GM19455 (cell line): Measurements from ENCODE around the gene THUMPD1.
A peak's percentile ranks its signal among the peaks of the same experiment; 100 is the strongest.
"Not testable (repeated sequence)": the region's sequence is repeated elsewhere in the genome, so short reads cannot be mapped to it uniquely, and the experiment has no call there.

Source experiments
- ATAC-seq: cut with Tn5 transposase; IDR thresholded peaks from one replicate; pipeline ENCODE4 v1.9.1; 2021; ENCODE audit not compliant: unreplicated experiment

Gene THUMPD1

DNA sequence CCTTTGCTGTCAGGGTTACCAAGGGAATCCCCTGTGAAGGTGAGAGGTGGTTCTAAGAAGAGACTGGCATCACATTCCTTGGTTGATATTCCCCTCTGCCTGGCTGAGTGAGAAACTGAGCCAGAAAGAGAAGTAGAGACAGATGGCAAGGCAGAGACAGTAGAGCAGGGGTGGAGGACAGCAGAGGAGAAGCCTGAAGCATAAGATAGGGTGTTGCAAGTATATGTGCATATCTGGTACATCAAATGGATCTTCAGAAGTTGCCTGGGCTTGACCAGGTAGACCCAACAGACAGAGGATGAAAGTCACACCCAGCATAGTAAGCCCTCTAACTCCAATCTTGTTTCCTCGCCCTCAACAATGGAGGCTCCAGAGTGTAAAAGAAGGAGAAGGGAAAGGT is 7.9 kb upstream of the THUMPD1 start:
- no peak for ATAC-seq

DNA sequence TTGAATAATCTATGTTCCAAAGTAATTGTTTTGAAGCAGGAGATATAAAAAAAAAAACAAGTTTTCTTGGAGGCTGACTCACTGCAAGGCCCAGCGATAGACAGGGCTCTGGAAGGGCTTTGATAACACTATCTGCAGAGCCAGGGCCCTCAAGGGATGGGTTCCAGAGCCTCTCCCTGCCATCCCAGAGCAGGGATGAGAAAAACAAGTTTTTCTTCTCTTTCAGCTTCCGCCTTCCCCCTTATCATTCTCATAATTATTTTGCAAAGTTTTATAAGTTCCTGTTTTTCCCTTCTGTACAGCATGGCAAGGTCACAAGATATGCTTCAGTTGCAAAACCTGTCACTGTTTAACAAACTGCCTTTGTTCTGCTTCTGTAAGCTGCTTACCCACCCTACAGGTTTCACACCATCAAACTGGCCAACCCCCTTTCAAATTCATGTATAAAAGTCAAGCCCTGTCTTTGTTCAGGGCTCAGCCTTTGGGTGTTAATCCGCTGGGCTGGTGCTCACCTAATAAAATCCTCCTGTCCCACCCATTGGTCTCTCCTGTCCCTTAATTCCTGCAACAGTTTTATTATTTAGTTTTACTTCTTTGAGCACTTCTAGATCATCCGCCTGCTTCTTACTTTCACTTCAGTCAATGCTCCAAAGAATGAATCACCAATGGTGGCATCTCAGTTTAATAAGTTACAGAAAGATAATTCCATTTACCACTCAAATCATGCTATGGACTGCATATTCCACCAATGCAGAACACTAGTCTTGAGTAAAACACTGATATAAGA is 5.6 kb upstream of the THUMPD1 start:
- ATAC-seq, result no peak

DNA sequence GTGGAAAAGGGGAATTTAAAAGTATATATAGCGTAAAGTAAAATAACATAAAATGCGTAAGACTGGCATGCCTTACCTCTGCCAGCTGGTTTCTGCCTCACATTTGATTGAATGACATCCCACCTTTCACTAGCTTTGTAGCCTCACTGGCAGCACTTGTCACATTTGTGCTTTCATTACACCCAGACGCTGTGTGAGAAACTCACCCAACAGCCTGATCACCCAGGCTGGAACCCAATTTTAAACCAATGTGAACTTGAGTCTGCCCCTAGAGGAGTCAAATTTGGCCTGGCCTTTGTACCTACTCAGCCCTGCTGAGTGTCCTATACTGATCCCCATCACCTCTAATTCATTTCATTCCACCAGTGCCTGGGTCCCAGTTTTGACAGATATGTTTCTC is 4.8 kb upstream of the THUMPD1 start:
- ATAC-seq, result no peak

DNA sequence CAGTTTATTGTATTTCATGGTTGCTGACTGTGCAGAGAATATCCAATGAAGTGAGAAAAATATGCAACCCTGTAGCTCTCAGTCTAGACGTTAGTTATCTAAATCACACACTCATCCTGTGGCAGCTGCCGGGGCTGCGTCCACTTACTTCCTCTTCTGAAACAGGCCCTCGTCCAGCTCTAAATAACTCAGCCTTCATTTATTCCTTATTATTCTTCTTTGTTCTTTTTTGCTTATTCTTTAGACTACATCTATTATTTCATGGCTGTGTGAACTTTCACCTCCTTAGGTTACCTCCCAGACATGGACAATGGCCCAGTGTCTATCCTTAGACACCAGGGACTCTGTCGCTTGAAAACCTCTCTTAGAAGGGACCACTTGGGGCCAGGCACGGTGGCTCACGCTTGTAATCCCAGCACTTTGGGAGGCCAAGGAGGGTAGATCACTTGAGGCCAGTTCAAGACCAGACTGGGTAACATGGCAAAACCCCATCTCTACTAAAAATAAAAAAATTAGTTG is 3.4 kb upstream of the THUMPD1 start:
- no peak for ATAC-seq

DNA sequence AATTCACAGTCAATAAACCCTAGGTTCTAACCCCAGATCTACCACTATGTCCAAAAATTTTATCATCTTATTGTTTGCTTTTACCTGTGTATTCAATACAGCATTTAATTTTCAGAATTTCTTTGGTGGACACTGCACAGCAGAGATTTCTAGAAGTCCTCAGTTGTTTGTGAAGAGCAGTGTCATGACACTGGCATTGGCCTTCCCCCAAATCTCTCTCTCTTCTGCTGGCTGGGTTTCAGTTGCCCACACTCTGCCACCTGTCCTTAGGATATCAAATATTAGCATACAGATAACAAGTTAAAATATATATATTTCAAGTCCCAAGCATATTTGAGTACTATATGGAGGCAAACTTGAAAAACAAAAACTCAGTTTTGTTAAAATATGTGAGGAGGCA is 2.0 kb upstream of the THUMPD1 start:
- no peak for ATAC-seq

DNA sequence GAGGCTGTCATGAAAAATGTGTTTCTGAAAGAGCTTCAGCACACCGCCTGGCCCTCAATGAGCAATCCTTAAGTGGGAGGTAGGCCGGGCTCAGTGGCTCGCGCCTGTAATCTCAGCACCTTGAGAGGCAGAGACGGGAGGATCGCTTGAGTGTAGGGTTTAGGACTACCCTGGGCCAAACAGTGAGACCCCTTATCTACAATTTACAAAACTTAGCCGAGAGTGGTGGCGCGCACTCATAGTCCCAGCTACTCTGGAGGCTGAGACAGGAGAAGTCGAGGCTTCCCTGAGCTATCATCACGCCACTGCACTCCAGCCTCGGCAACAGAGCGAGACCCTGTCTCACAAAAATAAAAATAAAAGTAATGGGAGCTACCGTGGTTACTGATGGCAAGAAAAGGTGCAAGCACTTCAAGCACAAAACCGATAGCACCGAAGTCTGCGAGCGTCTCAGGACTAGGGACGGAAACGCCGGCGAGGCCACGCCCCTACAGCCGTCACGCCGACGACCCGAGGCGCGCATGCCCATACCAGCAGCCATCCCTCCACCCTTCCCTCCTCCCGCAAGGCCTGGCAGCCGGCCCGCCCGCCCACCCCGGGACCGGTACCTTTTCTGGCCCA is 607 bp downstream of the THUMPD1 start:
- ATAC-seq, result peak; percentile 87

DNA sequence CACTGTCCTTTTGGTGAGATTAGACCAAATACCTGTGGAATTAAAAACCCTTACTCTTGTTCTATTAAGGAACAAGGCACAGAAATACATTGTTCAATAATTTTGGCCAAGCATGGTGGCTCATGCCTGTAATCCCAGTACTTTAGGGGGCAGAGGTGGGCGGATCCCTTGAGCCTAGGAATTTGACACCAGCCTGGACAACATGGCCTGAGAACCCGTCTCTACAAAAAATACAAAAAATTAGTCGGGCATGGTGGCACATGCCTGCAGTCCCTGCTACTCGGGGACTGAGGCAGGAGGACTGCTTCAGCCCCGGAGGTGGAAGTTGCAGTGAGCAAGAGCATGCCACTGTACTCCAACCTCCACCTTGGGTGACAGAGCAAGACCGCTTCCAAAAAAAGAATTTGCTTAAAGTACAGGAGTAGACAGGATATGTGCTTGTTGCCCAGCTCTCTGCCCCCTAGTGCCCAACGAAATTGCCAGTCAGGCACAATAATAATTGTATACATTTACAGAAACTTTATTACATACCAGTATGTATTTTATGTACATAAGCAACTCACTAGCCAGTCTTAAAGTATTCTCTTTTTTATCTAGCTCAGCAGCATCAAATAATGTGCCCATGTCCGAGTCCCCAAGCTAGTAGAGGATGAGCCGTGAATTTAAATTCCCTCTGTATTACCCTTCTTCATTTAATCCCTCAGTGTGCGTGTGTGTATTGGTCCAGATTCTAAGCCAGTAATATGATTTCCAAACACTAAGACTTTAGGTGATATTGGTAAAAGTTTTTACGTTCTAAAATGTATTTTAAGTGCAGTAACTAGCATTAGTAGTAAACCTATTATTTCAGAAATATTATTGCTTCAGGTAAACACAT is 1.4 kb downstream of the THUMPD1 start:
- ATAC-seq, result no peak

DNA sequence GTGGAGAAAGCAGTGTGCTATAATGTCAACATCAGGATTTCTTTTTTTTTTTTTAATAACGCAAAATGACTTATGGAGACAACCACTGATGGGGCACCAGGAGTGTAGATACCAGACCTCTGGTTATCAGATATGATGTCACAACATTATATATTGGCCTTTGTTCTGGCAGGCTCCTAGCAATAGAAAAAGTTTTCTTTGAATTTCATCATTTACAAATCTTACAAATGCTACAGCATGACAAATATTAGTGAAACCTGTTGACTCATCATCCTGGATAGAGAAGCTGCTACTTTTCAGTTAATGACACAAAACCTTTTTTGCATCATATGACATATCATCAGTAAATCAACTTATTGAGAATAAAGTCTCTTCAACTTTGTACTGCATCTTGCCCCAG is 6.1 kb downstream of the THUMPD1 start:
- ATAC-seq, result no peak

DNA sequence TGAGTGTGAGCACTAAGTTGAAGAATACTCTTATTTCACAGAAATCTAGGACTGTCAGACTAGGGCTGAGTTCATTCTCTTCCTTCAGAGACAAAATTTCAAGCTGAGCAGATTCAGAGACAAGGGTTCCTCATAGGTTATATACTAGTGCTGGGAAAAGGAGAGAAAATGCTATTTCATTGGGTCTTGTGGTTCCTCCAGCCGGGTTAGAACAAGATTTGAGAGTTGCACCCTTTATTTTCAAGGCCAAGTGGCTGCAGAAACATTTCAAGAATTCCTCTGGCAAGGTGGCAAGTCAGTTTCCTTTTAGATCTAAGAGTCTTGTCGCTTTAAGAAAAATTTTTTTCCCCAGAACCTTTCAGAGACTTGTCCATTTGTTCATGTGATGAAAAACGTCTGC is 6.8 kb downstream of the THUMPD1 start:
- no peak for ATAC-seq

DNA sequence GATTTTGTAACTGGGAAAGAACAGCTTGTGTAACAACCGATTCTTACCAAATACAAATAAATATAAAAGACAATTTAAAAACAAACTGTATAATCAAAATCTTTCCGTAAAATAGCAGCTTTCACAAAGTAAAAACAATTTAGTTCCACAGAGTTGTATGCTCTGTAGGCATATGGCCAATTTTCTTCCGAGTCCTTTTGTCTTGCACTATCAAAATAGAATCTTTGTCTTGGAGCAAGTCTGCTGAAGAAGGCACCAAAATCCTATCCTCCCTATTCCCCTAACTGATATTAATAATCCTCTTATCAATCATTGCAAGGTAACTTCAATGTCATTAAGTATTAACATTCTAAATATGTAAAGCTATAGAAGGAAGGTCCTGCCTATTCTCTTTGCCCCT is 7.6 kb downstream of the THUMPD1 start:
- no peak for ATAC-seq

DNA sequence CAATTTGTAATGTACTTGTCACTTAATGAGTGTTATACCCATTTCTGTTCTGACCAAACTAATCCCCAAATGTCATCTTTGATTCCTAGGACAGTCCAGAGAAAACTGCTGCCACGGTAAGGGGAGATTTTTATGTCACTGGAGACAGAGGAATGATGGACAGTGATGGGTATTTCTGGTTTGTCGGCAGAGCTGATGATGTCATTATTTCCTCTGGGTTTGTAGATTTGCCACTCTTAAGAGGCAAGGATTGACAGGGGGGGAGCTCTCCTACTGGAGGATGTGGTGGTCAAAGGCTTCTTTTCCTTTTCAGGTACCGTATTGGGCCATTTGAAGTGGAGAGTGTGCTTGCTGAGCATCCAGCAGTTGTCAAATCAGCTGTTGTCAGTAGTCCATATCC is 12.5 kb downstream of the THUMPD1 start:
- ATAC-seq, result no peak

DNA sequence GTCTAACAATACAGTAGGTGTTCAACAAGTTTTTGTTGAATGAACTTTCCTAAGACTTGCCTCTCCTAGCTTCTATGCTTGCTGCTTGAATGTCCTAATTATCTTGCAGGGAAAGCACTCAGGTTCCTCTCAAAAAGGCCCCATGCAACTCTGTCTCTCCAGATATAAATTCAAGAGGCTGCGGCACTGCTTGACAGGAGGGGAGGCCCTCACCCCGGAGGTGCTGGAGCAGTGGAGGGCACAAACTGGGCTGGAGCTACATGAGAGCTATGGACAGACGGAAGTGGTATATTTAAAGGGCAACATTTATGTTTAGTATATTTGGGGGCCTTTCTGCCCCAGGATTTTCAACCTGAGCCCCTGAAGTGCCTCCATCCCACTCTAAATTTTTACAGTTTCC is 14.4 kb downstream of the THUMPD1 start:
- no peak for ATAC-seq

DNA sequence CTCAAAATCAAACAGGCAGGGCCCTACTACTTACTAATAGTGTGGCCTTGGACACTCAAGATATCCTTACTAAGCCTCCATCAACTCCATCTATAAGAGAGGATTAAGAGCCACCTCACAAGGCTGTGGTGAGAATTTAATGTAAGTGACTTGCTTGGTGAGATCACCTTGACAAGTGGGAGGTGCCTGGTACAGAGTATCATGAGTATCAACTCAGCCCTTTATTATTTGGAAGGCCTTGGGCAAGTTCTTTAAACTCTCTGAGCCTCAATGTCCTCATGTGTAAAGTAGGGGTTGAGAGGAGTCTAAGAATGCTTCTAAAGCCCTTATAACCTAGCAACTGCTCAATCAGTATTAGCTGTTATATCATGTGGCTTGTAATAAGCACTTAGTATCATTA is 15.0 kb downstream of the THUMPD1 start:
- no peak for ATAC-seq

DNA sequence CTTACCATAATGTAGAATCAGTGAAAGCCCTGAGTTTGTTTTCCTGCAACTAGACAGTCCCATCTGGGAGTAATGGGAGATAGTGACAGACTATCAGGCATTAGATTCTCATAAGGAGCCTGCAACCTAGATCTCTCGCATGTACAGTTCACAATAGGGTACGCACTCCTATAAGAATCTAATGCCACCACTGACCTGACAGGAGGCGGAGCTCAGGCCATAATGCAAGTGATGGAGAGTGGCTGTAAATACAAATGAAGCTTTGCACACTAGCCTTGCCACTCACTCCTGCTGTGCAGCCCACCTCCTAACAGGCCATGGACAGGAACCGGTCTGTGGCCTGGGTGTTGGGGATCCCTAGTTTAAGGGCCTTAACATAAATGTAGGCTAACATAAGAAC is 21.4 kb downstream of the THUMPD1 start:
- no peak for ATAC-seq

DNA sequence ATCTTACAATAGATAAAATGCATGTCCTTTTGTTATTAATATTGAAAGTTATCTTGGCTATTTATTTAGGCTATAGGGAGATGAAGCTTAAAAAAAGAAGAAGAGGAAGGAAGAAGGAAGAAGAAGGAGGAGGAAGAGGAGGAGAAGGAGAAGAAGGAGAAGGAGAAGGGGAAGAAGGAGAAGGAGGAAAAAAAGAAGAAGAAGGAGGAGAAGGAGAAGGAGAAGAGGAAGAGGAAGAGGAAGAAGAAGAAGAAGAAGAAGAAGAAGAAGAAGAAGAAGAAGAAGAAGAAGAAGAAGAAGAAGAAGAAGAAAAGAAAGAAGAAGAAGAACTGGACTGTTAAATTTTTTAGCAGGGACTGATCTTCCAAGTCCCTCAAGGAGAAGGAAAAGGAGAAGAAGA is 23.9 kb downstream of the THUMPD1 start:
- ATAC-seq, result not testable (repeated sequence)

DNA sequence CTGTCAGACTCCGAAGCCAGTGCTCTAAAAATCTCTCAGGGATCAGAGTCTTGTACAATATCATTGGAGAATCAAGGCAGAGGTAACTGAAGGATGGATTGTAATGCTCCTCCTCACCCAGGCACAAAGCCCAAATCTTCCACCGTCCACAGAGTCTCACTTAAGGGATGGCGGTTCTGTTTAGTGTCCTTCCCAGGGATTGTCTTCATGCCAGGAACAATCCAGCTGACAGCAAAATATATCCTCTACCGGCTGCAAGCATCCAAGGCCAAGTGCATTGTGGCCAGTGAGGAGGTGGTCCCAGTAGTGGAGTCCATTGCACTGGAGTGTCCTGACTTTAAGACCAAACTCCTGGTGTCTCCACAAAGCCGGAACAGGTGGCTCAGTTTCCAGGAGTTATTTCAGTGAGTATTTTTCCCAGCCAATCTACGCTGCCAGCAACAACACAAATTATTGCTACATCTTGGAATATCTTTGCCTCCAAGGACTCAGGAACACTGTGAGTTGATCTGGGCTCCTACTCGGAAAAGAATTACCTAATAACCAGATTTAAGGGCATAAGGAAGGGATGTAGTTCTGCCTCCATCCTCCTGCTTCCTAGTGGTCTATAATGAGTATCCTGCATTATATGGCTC is 30.2 kb downstream of the THUMPD1 start:
- no peak for ATAC-seq

DNA sequence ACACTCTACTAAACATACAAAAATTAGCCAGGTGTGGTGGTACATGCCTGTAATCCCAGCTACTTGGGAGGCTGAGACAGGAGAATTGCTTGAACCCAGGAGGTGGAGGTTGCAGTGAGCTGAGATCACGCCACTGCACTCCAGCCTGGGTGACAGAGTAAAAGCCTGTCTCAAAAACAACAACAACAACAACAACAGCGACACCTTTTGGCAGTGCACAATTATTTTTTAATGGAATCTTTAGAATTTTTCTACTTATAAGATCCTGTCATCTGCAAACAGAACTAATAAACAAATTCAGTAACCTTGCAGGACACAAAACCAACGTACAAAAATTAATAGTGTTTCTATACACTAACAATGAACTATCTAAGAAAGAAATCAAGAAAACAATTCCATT is 33.5 kb downstream of the THUMPD1 start:
- ATAC-seq, result not testable (repeated sequence)

DNA sequence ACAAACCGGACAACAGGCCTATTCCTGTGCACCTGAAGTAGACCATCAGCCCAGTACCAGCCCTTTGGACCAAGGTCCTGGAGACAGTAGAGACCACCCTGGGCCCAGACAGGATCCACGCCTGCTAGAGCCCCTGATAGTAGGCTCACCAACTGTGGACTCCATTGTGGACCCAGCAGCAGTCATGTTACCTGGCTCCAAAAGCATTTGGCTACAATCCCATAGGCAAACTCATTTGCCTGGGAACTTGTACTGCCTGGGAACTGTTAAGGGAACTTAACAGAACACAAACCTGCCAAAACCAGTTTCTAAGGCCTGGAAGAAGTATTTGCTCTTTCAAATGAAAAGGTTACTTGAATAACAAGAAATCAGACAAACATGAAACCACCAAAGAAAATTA is 34.2 kb downstream of the THUMPD1 start:
- ATAC-seq, result no peak

DNA sequence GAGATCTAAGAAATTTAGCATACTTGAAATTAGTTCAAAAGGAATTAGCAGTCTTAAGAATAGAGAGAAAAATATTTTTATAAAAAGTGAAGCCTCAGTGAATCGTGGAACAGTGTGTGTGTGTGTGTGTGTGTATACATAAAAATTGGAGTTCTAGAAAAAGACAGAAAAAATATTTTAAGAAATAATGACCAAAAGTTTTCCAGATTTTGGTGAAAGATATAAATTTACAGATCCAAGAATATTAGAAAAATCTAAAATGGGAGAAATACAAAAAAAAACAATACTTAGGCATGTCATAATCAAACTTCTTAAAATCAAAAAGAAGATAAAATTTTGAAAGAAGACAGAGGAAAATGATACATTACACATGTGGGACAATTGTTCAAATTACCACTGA is 35.6 kb downstream of the THUMPD1 start:
- ATAC-seq, result not testable (repeated sequence)

DNA sequence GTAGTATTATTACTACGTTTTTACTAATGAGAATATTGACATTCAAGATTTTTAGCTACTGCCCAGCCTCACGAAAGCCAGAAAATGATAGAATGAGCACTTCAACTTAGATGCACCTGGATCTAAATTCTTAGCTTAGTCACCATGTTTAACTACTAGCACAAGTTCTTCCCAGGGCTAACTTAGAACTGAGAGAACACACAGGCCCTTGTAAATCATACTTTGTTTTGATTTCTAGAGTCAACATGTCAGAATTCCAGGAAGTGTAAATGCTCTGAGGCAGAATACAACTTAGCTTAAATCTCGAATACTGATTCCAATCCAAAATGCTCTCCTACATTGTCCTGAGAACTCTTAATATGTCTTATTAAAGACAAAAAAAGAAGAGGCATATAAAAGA is 37.3 kb downstream of the THUMPD1 start:
- no peak for ATAC-seq

DNA sequence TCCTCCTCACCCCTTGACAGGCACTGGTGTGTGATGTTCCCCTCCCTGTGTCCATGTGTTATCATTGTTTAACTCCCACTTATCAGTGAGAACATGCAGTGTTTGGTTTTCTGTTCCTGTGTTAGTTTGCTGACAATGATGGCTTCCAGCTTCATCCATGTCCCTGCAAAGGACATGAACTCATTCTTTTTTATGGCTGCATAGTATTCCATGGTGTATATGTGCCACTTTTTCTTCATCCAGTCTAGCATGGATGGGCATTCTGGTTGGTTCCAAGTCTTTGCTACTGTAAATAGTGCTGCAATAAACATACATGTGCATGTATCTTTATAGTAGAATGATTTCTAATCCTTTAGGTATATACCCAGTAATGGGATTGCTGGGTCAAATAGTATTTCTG is 39.9 kb downstream of the THUMPD1 start:
- not testable (repeated sequence) for ATAC-seq
